Stimulated activated CD4-positive, alpha-beta T cell treated with anti-CD3 and anti-CD28 coated beads, Interleukin-12 subunit alpha, Interleukin-12 subunit beta, amount 100 ng/mL, for 4 hours (primary cell): ENCODE data around the gene ARSB.
"Not testable (repeated sequence)": the region's sequence is repeated elsewhere in the genome, so short reads cannot be mapped to it uniquely, and the experiment has no call there.

Experiments used
- DNase-seq: peaks from one replicate; pipeline ENCODE4 v3.0.0-alpha.2; 2020

ARSB gene

DNA sequence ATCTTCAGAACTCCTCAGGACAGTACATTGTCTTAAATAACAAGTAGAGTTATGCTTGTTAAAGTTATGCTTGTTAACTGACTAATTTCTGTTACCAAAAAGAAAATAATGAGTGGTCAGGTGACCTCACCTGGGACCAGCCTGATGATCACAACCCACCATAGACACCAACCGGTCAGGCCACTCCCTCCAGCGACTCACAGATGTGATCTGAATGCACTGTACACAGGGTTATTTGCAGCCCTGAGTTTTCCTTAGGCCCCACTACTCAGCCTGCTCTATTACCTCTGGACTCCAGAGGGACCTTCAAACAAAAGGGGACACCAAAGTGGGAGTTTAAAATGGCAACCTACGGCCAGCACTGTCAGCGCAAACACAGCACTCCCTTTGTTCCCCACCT is 55.3 kb downstream of the ARSB start:
- no peak for DNase-seq

GRCh38 chr5:78927657-78928282 is 57.3 kb downstream of the ARSB start:
- no peak for DNase-seq

DNA sequence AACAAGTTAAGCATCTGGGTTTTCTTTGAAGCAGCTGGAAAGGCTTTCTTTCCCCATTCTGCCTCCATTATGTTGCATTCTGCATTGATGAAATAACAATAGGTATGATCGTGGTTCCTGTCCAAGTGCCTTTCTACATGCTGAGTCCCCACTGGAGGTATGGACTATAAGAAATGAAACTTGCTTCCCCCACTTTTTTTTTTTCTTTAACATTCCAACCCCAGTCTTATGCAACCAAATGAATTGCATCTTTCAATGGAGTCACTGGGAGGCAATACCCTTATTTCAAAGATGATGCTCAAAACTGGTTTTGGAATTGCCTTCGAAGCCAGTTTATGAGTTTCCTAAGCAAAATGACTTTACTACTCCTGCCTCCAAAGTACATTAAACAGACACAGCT is 58.9 kb downstream of the ARSB start:
- DNase-seq: no peak

DNA sequence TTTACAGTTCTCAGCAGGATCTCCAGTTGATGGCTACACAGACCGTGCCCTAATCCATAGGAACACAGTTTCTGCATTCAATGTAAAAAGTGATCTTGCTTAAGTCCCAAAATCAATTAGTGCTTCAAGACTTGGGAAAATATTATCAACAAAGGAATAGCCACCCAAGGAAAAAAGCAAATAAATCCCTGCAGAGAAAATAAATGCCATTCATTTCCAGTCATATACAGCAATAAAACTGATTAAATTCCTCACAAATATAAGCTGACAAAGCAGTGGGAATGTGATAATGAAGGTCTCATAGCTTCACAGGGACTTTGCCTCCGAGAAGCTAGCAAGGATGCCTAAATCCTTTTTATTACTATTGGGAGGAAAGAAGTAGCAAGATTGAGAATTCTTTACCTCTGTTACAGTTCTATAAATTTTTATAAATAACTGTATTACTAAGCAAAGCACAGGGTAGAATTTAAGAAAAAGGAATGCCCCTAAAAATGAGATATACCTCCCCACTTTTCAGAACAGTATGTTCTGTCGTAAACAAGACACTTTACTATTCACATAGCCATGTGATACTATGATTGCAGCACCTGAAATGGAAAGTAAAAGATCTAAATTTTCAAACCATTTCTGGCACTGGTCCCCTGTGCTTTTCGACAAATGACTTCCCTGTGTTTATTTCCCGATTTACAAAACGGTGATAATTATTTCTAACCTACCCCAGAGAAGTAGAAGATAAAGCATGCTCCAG is 59.8 kb downstream of the ARSB start:
- DNase-seq: no peak

- no peak for DNase-seq
Measured at GRCh38 chr5:78923622-78923970, 61.5 kb downstream of the ARSB start.

- DNase-seq: no peak
Measured at GRCh38 chr5:78922879-78923621, 62.1 kb downstream of the ARSB start.

DNA sequence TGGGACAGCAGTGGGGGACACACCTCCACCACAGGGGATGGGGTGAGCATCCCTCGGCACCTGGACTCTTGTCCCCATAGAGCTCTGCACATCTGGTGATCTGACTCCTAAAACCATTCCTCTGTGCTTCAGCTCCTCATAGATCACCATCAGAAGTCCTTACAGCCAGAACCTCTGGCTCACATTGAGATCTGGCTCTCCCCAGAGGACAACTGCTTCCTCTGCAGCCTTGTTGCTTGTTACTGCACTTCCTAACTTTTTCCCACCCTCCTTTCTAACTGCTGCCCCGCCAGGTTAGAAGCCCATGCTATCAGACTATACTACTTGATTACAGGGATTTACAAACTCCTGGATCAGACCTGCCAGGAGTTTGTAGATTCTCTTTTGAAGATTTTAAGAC is 64.5 kb downstream of the ARSB start:
- no peak for DNase-seq

DNA sequence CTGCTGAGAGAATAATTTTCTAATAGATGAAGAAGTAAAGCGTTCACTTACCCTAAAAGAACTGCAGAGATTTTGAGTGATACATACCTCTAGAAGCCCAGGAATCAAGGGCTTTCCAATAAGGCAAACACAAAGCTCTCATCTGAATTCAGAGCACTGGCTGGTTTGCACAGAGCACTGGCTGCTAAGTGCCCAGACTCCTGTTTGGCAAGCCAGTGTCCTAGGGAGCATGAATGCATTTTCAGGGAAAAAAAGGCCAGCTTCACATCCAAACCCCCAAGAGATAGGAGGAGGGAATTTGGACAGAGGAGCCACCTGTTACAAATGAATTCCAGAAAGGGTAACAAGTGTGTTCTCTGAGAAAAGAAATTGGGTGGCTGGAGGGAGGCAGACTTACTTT is 65.3 kb downstream of the ARSB start:
- DNase-seq: no peak

DNA sequence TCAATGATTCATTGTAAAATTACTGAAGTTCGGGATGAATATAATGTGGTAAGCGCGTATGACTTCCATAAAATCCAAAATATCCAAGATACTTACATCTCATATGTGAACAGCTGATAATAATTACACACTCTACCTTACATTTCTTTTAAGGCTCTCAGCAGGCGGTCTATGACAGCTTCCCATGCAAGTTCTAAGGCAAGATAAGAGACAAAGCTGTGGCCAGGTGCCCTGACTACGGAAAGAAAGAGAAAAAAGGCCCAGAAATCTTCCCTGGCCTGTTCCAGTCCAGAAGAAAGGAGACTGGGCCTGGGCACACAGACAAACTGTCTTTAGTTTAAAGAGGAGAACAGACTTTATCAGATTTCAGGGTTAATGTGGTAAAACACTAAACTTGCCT is 69.1 kb downstream of the ARSB start:
- no peak for DNase-seq

- DNase-seq: no peak
Measured at GRCh38 chr5:78915170-78915569, 69.9 kb downstream of the ARSB start.

DNA sequence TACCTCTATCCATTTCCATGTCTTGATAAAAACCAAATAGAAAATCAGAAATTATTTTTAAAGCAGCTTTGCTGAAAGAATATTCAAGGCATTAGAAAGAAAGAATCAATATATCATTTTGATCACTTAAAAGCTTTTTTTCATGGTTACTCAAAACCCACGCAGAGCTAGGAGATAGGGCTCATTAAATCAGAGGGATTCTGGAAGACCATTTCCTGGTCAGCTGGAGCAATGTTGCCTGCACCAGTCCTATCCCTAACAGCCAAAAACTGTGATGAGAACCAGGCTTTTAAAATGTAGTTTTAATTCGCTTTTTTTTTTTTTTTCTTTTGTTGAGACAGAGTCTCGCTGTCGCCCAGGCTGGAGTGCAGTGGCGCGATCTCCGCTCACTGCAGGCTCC is 72.3 kb downstream of the ARSB start:
- no peak for DNase-seq

DNA sequence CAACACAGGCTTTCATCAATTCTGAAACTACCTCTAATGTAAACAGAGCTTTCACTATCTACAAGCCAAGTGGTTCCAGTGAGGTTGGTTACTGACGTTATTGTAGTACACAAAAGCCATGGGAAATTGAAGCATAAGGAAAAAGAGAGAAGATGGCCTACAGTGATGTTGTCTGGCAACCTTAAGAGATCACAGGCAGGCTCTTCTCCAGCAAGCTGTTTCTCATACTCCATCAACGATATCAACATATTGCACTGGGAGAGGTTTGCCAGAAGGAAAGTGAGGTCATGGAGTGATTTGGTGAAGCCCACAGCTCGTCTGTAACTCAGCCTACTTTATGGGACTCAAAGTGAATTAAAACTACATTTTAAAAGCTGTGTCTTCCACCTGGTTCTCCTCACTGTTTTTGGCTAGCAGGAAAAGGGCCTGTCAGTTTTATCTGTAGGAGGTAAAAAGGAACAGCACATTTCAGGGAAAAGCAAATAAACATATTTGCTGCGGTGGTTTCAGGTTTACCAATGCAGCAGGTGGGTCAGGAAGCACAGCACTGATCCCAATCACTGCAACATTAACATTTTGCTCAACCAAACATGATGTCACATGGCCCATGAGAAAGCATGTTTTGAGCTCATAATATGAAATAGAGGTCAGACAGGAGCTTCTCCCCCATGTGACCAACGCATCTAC is 72.9 kb downstream of the ARSB start:
- DNase-seq: no peak

DNA sequence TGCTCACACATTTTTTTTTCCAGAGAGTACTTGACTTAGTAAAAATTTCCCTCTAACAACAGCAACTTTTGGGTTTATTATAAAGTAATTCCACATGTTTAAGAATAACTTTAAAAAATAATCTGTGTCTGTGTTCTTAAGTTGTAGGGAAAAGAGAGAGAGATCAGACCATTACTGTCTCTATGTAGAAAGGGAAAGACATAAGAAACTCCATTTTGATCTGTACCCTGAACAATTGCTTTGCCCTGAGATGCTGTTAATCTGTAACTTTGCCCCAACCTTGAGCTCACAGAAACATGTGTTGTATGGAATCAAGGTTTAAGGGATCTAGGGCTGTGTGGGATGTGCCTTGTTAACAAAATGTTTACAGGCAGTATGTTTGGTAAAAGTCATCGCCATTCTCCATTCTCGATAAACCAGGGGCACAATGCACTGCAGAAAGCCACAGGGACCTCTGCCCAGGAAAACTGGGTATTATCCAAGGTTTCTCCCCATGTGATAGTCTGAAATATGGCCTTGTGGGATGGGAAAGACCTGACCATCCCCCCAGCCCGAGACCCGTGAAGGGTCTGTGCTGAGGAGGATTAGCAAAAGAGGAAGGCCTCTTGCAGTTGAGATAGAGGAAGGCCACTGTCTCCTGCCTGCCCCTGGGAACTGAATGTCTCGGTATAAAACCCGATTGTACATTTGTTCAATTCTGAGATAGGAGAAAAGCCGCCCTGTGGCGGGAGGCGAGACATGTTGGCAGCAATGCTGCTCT is 75.7 kb downstream of the ARSB start:
- not testable (repeated sequence) for DNase-seq

DNA sequence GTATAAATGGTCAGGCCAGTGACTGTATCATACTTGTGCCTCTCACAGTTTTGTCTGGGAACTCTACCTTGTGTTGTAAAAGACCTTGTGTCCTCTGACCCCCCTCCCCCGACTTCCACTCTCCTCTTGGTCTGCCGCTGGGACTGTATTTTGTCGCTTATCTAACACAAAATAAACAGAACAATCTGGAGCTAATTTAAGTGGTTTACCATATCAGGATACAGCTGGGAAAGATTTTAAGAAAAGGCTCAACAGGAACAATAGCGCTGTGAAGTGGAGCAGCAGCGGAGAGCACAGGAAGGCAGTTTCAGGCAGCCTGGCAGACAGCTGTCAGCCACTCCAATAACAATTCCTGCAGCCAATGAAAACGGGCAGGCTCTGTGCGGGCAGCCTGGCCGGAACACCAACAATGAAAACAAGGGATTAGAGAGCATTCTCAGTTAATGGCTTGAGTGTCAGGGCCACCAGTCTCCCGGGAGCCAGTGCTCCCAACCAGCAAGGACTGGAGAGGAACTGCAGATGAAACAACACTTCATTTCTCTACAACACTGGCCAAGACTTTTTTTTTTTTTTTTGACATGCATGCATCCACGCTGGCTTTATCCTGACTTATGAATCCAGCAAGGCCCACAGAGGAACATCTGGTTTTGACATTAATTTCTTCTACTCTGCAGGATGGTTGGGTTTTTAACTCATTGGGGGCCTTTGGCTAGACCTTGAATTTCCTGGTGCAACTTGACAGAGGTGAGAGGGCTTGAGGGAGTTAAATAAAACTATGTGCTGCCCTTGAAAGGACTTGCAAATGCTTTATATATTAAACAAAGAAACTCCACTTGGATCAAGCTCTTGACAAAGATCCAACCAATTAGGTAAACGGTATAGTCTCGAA is 76.7 kb downstream of the ARSB start:
- no peak for DNase-seq

- DNase-seq: no peak
Measured at GRCh38 chr5:78907255-78907891, 77.7 kb downstream of the ARSB start.

DNA sequence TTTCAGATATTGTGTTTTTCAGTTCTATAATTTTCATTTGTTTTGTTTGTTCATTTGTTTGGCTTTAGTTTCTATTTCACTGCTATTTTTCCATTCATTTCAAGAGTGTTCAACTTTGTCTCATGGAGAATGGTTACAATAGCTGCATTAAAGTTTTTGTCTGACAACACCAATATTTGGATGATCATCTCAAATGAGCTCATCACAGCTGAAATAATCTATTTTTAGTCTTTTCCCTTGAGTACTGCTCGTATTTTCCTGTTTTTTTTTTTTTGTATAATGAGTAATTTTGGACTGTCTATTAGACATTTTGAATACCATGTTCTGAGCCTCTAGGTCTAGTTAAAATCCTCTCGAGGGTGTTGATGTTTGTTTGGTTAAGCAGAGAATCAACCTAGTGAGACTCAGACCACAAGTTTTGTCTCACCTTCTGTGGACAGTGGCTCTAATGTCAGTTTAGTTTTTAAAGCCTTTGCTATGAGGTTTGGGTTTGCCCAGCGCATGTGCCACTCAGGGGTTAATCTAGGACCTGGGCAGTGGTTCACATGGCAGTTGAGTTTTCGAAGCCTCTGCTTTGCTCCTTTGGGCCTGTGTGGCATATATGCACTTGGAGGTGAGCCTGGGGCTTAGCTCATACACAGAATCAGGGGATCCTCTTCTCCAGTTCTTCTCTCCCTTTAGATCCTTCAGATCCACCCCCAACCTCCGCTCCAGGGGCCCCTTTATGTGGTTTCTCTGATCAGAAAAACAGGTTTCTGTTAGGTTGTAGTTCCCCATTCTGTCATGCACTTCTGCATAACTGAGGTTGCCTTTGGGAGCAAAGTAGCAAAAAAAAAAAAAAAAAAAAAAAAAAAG is 79.8 kb downstream of the ARSB start:
- no peak for DNase-seq

DNA sequence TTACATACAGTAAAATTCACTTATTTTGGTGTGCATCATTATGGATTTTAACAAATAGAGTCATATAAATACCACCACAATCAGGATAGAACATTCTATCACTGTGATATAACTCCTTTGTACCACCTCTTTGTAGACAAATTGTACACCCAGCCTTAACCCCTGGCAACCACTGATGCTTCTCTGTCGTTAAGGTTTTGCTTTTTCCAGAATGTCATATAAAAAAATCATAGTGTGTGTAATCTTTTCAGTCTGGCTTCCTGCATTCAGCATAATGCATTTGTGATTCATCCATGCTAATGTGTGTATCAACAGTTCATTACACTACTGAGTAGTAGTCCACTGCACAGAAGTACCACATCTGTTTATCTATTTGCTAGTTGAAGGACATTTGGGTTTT is 81.2 kb downstream of the ARSB start:
- DNase-seq: no peak

DNA sequence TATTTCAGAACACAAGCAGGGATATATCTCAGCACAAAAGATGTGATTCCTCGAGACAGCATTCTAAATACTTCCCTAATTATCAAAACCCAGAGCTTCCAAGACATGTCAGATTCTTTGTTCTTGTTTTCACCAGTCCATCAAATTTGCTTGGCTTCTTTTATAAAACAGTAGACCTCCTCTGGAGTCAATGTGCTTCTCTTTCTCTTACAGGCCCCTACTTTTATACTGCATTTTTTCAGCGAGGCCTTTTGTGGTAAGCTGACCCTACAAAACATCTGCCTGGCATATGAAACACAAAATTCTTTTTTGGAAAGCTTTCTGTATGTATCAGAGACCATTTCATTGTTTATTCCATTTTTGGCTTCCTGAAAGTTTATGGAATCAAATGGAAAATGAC is 81.8 kb downstream of the ARSB start:
- DNase-seq: no peak

DNA sequence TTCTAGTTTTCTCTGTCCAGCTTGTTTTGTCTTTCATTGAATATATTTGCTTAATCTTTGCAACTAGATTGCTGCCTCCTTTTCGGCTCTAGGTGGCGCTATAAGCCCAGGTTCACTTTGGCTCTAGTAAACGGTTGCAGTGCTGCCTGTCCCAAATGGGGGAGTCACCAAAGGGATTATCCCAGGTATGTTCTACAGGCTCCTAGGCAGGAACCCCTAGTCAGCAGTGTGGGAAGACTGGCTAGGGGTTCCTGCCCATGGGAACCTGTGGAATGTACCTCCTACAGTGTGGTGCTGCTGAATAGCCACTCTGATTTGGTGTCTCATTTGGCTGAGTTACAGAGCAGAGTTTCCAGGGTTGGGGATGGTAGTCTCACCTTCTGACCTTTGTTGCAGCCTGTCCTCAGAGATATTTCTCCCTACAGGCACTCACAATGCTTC is 85.2 kb downstream of the ARSB start:
- no peak for DNase-seq

- no peak for DNase-seq
Measured at GRCh38 chr5:78896132-78896531, 89.0 kb downstream of the ARSB start.
